Panc1 (cell line): ENCODE measurements around the gene KIRREL3. TPM values are rescaled to one million over a fixed set of nuclear protein-coding genes. Genes with fewer than 3 reads are reported as not detected.

ENCODE experiments used
- ATAC-seq: fragments of 200-7000 bp; cut with Tn5 transposase; 2 replicates; pipeline ENCODE4 v1.9.1; 2020; ENCODE audit warnings: mild to moderate bottlenecking, moderate library complexity
- BruUV-seq: library from RNA; stranded (reverse); fragments of 400-500 nt; replicated peaks from 2 replicates; lab custom pipeline; 2021; lab: Mats Ljungman, UMichigan
- CTCF ChIA-PET: fragments of 300-600 bp; sonication (Branson Sonifier 250); formaldehyde crosslinking; loops from one replicate; lab custom pipeline; 2022; ENCODE audit warnings: antibody characterized with exemption; lab: Charles Lee
- POLR2A ChIA-PET: fragments of 300-600 bp; sonication (Branson Sonifier 250); formaldehyde crosslinking; loops from one replicate; lab custom pipeline; 2022; ENCODE audit warnings: antibody characterized with exemption; lab: Charles Lee
- DNase-seq: peaks from one replicate; pipeline ENCODE4 v3.0.0-alpha.2; 2010; ENCODE audit warnings: low read depth, low spot score
- H3K27ac ChIP-seq: 2 replicates; pipeline ENCODE4 v1.5.1; 2011; ENCODE audit warnings: mild to moderate bottlenecking, low read length, inconsistent platforms
- H3K27me3 ChIP-seq: fragments of 200-500 bp; sonication (Bioruptor generic); 2 replicates; pipeline ENCODE4 v1.6.0; 2014; ENCODE audit warnings: low read length, inconsistent platforms; ENCODE audit not compliant: control insufficient read depth, insufficient read depth
- H3K36me3 ChIP-seq: fragments of 200-500 bp; sonication (Bioruptor generic); 2 replicates; pipeline ENCODE4 v1.5.1; 2014; ENCODE audit warnings: inconsistent platforms, mild to moderate bottlenecking, low read length, moderate library complexity; ENCODE audit not compliant: control insufficient read depth, insufficient read depth
- H3K4me1 ChIP-seq: 2 replicates; pipeline ENCODE4 v1.5.1; 2011; ENCODE audit warnings: inconsistent platforms, mild to moderate bottlenecking, low read length, moderate library complexity; ENCODE audit not compliant: control insufficient read depth, insufficient read depth
- H3K4me3 ChIP-seq, 2 experiments: 2 replicates each; pipeline ENCODE4 v1.5.1; 2011 to 2012; ENCODE audit warnings: low read depth in 2 of 2, low read length in 2 of 2, mild to moderate bottlenecking in 2 of 2, inconsistent platforms in 1 of 2, moderate library complexity in 1 of 2
- H3K9me3 ChIP-seq: fragments of 200-500 bp; sonication (Bioruptor generic); 2 replicates; pipeline ENCODE4 v1.5.1; 2014; ENCODE audit warnings: low read depth, mild to moderate bottlenecking, inconsistent platforms, low read length, moderate library complexity; ENCODE audit not compliant: control insufficient read depth, insufficient read depth
- POLR2AphosphoS5 ChIP-seq: IDR thresholded peaks from 2 replicates; pipeline ENCODE4 v1.6.1; 2012; ENCODE audit warnings: mild to moderate bottlenecking, low read depth, low read length, moderate library complexity
- SIN3A ChIP-seq: IDR thresholded peaks from 2 replicates; pipeline ENCODE4 v1.6.1; 2012; ENCODE audit warnings: low read depth, mild to moderate bottlenecking, low read length, moderate library complexity, borderline replicate concordance; ENCODE audit not compliant: insufficient read depth
- TCF7L2 ChIP-seq: IDR thresholded peaks from 2 replicates; pipeline ENCODE4 v1.6.1; 2011; ENCODE audit warnings: mild to moderate bottlenecking, low read depth, low read length, inconsistent platforms
- in situ Hi-C: cut with HindIII; loops from 2 replicates; pipeline ENCODE4 v1.10.0; 2016; ENCODE audit warnings: low sequenced_read_pairs, low pct_unique_long_range_greater_than_20kb
- intact Hi-C: fragments of 100-400 bp; cut with micrococcal nuclease; formaldehyde crosslinking; loops from one replicate; pipeline ENCODE4 v1.10.0; 2022; ENCODE audit not compliant: unreplicated experiment
- total RNA-seq: library from RNA; stranded (reverse); gene quantifications from one replicate; pipeline ENCODE4 v1.2.1, GENCODE V29; 2021; ENCODE audit not compliant: unreplicated experiment
- TF ChIP-seq, protein P1 (sequence below), 2 experiments: IDR thresholded peaks; 2 replicates each; pipeline ENCODE4 v1.6.1; 2011 to 2012; ENCODE audit warnings: low read depth in 2 of 2, control low read depth in 1 of 2, low read length in 1 of 2, mild to moderate bottlenecking in 1 of 2, moderate library complexity in 1 of 2; ENCODE audit not compliant: insufficient read depth in 1 of 2
- TF ChIP-seq, protein P2 (sequence below): fragments of 450-650 bp; IDR thresholded peaks from 2 replicates; pipeline ENCODE4 v1.5.1; 2017; ENCODE audit warnings: mild to moderate bottlenecking

KIRREL3 gene
- total RNA-seq, 1 experiment from 2014 or later, result 0.36 TPM

DNA sequence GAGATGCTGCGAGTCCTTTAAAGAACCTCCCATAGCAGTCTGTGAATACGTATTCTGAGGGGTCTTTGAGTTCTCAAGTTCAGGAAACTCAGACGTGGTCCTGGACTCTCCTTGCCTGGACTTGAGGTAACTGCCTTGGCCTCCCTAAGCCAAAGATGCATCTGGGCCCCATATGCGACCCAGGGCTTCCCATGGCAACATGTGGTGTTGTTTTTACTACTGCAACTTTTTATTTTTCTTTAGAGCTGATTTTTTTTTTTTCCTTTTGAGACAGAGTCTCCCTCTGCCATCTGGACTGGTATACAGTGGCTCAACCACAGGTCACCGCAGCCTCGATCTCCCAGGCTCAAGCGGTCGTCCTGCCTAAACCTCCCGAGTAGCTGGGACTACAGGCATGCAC, 324.0 kb downstream of the KIRREL3 start:
- TF ChIP-seq TCF7L2, result no peak
- TF ChIP-seq SIN3A, result no peak
- TF ChIP-seq, protein P1, sequence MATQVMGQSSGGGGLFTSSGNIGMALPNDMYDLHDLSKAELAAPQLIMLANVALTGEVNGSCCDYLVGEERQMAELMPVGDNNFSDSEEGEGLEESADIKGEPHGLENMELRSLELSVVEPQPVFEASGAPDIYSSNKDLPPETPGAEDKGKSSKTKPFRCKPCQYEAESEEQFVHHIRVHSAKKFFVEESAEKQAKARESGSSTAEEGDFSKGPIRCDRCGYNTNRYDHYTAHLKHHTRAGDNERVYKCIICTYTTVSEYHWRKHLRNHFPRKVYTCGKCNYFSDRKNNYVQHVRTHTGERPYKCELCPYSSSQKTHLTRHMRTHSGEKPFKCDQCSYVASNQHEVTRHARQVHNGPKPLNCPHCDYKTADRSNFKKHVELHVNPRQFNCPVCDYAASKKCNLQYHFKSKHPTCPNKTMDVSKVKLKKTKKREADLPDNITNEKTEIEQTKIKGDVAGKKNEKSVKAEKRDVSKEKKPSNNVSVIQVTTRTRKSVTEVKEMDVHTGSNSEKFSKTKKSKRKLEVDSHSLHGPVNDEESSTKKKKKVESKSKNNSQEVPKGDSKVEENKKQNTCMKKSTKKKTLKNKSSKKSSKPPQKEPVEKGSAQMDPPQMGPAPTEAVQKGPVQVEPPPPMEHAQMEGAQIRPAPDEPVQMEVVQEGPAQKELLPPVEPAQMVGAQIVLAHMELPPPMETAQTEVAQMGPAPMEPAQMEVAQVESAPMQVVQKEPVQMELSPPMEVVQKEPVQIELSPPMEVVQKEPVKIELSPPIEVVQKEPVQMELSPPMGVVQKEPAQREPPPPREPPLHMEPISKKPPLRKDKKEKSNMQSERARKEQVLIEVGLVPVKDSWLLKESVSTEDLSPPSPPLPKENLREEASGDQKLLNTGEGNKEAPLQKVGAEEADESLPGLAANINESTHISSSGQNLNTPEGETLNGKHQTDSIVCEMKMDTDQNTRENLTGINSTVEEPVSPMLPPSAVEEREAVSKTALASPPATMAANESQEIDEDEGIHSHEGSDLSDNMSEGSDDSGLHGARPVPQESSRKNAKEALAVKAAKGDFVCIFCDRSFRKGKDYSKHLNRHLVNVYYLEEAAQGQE (IDR thresholded peaks at IDR 0.05; ENCODE audit: insufficient read depth in 1 of 2, low read depth in 2 of 2, low read length in 1 of 2), result no peak
- TF ChIP-seq POLR2AphosphoS5, result no peak
- TF ChIP-seq, protein P2, sequence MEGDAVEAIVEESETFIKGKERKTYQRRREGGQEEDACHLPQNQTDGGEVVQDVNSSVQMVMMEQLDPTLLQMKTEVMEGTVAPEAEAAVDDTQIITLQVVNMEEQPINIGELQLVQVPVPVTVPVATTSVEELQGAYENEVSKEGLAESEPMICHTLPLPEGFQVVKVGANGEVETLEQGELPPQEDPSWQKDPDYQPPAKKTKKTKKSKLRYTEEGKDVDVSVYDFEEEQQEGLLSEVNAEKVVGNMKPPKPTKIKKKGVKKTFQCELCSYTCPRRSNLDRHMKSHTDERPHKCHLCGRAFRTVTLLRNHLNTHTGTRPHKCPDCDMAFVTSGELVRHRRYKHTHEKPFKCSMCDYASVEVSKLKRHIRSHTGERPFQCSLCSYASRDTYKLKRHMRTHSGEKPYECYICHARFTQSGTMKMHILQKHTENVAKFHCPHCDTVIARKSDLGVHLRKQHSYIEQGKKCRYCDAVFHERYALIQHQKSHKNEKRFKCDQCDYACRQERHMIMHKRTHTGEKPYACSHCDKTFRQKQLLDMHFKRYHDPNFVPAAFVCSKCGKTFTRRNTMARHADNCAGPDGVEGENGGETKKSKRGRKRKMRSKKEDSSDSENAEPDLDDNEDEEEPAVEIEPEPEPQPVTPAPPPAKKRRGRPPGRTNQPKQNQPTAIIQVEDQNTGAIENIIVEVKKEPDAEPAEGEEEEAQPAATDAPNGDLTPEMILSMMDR, result no peak
- intact Hi-C loops, result no loop called here
- no peaks in the 10 kb centered on the region for H3K36me3 ChIP-seq
- H3K27me3 ChIP-seq, result peaks cover 18% of the 10 kb centered on the region
- CTCF ChIA-PET, result no interaction called here
- ATAC-seq, result no peak
- no peaks in the 10 kb centered on the region for H3K4me1 ChIP-seq
- H3K4me3 ChIP-seq, result no peak overlapping the region
- no TSS peak for BruUV-seq
- POLR2A ChIA-PET, result no interaction called here
- H3K9me3 ChIP-seq, result no peaks in the 10 kb centered on the region
- in situ Hi-C loops, result no loop called here
- H3K27ac ChIP-seq, result no peak overlapping the region
- no peak for DNase-seq

DNA sequence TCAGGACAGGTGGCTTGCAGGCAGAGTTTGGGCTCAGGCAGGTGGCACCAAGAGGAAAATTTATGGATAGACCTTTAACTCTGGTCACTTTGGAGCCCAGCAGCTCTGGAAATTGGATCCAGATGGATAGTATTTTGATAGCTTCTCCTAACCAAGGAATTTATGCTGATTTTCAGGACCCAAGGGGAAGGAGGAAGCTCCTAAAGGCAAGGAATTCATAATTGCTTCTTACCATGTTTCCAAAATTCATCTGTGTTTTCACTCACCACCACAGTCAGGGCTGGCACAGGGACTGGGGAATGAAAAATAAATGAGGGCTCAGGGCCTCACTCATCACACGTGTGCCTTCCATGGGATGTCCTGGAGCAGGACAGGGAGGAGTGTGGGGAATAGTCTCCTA, 327.3 kb downstream of the KIRREL3 start:
- Histone ChIP-seq H3K4me1 (no peaks in the 10 kb centered on the region), H3K36me3 (no peaks in the 10 kb centered on the region), H3K4me3 (no peak overlapping the region), H3K27me3 (peaks cover 24% of the 10 kb centered on the region), H3K9me3 (no peaks in the 10 kb centered on the region), H3K27ac (no peak overlapping the region)
- intact Hi-C loops, result no loop called here
- TF ChIP-seq, protein P1 (IDR thresholded peaks at IDR 0.05; ENCODE audit: insufficient read depth in 1 of 2, low read depth in 2 of 2, low read length in 1 of 2), result no peak
- in situ Hi-C loops, result no loop called here
- ChIA-PET CTCF (no interaction called here), POLR2A (no interaction called here)
- BruUV-seq, result no TSS peak
- no peak for DNase-seq
- ATAC-seq, result no peak
